Neutrophil (primary cell): Measurements from ENCODE around the gene HIVEP1.

Experiments
- H3K27ac ChIP-seq: fragments of 200-600 bp; sonication (generic); 2 replicates; pipeline ENCODE4 v1.5.1; 2016; ENCODE audit warnings: mild to moderate bottlenecking, moderate library complexity
- H3K27me3 ChIP-seq: fragments of 200-600 bp; sonication (generic); 2 replicates; pipeline ENCODE4 v1.6.0; 2016; ENCODE audit warnings: mild to moderate bottlenecking
- H3K36me3 ChIP-seq: fragments of 200-600 bp; sonication (generic); 2 replicates; pipeline ENCODE4 v1.5.1; 2017
- H3K4me1 ChIP-seq, 2 experiments: fragments of 200-600 bp in 1 of 2; sonication (generic) in 1 of 2; 1 replicate in 1 of 2; 2 replicates in 1 of 2; pipeline versions ENCODE4 v1.5.1 to v1.6.1; 2013 to 2016; ENCODE audit warnings: low read depth in 1 of 2, low read length in 1 of 2, mild to moderate bottlenecking in 1 of 2, moderate library complexity in 1 of 2; ENCODE audit not compliant: control insufficient read depth in 1 of 2, insufficient read depth in 1 of 2
- H3K4me3 ChIP-seq, 2 experiments: fragments of 200-600 bp in 1 of 2; sonication (generic) in 1 of 2; 1 replicate in 1 of 2; 2 replicates in 1 of 2; pipeline ENCODE4 v1.5.1; 2013 to 2016; ENCODE audit warnings: low read depth in 1 of 2, low read length in 1 of 2, mild to moderate bottlenecking in 1 of 2, moderate library complexity in 1 of 2
- H3K9me3 ChIP-seq: fragments of 200-600 bp; sonication (generic); 2 replicates; pipeline ENCODE4 v1.5.1; 2016
- TF ChIP-seq, protein P1 (sequence below): fragments of 200-600 bp; sonication (generic); IDR thresholded peaks from 2 replicates; pipeline ENCODE4 v1.5.1; 2016; ENCODE audit warnings: antibody characterized with exemption

The HIVEP1 gene

DNA sequence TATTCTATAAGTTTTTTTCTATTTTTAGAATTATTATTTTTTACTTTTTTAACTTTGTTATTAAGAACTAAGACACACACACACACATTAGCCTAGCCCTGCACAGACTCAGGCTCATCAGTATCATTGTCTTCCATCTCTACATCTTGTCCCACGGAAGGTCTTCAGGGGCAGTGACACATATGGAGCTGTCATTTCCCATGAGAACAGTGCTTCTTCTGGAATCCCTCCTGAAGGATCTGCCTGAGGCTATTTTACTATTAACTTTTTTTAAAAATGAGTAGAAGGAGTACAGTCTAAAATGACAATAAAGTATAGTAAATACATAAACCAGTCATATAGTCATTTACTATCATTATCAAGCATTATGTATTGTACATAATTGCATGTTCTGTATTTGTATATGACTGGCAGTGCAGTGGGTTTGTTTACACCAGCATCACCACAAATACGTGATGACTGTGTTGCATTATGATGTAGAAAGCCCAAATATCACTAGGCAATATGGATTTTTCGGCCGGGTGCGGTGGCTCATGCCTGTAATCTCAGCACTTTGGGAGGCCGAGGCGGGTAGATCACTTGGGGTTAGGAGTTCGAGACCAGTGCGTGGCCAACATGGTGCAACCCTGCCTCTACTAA lies 57.9 kb downstream of the HIVEP1 start:
- Histone ChIP-seq H3K4me3 (no peak overlapping the region), H3K4me1 (peaks cover 5 to 8% of the 10 kb centered on the region in 2 experiments), H3K27me3 (no peaks in the 10 kb centered on the region), H3K36me3 (no peaks in the 10 kb centered on the region), H3K27ac (no peak overlapping the region), H3K9me3 (no peaks in the 10 kb centered on the region)
- TF ChIP-seq, protein P1, sequence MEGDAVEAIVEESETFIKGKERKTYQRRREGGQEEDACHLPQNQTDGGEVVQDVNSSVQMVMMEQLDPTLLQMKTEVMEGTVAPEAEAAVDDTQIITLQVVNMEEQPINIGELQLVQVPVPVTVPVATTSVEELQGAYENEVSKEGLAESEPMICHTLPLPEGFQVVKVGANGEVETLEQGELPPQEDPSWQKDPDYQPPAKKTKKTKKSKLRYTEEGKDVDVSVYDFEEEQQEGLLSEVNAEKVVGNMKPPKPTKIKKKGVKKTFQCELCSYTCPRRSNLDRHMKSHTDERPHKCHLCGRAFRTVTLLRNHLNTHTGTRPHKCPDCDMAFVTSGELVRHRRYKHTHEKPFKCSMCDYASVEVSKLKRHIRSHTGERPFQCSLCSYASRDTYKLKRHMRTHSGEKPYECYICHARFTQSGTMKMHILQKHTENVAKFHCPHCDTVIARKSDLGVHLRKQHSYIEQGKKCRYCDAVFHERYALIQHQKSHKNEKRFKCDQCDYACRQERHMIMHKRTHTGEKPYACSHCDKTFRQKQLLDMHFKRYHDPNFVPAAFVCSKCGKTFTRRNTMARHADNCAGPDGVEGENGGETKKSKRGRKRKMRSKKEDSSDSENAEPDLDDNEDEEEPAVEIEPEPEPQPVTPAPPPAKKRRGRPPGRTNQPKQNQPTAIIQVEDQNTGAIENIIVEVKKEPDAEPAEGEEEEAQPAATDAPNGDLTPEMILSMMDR: no peak

DNA sequence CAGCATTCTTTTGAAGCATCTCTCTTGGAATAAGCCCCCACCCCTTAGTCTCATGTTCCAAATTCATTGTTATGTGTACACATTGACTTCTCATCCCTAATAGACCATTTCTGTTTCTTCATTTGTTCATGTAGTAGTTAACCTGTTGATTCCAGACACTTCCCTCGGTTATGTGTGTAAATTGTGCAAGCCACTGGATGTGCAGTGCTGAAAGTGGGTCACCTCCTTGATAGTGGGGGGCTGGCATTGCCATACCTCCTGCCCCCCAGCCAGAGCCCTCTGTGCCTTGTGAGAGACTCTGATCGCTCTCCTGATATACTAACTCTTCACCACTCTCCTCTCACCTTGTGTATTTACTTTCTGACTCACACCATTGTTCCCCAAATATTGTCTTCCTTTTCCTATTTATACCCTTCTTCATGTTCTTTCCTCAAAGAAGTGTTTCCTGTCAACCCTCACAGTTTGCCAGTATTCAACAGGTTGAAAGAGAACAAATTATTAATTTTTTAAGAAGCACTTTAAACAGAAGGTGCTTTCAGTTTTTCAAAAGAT lies 59.0 kb downstream of the HIVEP1 start:
- TF ChIP-seq, protein P1: no peak
- no peak overlapping the region for H3K4me3 ChIP-seq
- H3K27me3 ChIP-seq: no peaks in the 10 kb centered on the region
- H3K27ac ChIP-seq: no peak overlapping the region
- H3K9me3 ChIP-seq: no peaks in the 10 kb centered on the region
- no peaks in the 10 kb centered on the region for H3K36me3 ChIP-seq
- H3K4me1 ChIP-seq: peaks cover 5 to 8% of the 10 kb centered on the region in 2 experiments

DNA sequence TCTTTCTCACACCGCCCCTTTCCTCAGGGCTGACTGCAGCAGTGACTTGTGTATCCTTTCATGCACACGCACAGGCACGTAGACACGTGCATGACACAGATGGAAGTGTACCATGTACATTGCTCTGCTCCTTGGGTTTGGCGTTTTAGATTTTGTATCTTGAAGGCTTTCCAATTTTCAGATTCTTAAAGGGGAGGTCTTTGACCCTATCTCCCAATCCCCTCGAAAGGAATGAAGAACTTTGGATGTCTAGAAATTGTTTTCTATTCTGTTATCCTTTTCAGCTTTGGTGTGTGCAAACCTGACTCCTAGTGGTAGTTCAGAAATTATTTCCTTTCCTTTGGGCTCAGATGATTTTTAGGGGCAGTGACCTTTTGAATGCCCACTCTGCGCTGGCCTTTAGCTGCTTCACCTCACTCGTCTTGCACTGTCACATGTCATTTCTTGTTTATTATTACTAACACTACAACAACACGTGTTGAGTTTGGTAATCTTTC lies 63.0 kb downstream of the HIVEP1 start:
- no peak overlapping the region for H3K27ac ChIP-seq
- no peak overlapping the region for H3K4me3 ChIP-seq
- H3K36me3 ChIP-seq: no peaks in the 10 kb centered on the region
- H3K9me3 ChIP-seq: no peaks in the 10 kb centered on the region
- no peaks in the 10 kb centered on the region for H3K4me1 ChIP-seq
- TF ChIP-seq, protein P1: no peak
- H3K27me3 ChIP-seq: no peaks in the 10 kb centered on the region

DNA sequence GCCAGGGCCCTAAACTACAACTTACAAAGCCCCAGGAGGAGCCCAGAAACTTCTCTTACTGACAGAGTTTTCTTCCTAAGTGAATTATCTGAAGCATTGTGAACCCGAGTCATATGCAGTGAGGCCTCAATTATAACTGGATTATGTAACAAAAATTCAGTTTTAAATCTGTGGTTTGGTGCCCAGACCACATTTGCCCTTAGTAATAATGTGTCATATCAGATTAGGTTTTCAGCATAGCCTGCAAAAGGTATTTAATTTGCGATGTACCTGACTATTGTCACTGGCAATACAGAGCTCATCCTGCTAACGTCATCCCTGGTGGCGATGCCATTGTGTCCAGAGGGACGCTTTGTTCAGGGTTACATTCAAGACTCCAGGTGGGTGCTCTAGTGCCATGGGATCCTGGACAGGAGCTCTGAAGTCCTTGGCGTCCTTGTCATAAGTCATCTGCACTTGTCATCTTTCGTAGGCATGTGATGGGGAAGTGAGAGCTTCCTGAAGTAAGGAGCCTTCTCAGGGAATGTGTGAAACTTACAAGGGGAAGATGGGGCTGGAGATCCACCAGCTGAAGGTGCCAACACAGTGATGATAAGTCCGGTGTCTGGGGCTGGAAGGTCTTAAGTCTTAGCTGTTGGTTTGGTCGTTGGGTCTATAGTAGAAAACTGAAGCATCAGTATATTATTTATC lies 65.1 kb downstream of the HIVEP1 start:
- no peak overlapping the region for H3K27ac ChIP-seq
- TF ChIP-seq, protein P1: no peak
- no peaks in the 10 kb centered on the region for H3K4me1 ChIP-seq
- H3K4me3 ChIP-seq: no peak overlapping the region
- no peaks in the 10 kb centered on the region for H3K27me3 ChIP-seq
- H3K9me3 ChIP-seq: no peaks in the 10 kb centered on the region
- H3K36me3 ChIP-seq: no peaks in the 10 kb centered on the region

DNA sequence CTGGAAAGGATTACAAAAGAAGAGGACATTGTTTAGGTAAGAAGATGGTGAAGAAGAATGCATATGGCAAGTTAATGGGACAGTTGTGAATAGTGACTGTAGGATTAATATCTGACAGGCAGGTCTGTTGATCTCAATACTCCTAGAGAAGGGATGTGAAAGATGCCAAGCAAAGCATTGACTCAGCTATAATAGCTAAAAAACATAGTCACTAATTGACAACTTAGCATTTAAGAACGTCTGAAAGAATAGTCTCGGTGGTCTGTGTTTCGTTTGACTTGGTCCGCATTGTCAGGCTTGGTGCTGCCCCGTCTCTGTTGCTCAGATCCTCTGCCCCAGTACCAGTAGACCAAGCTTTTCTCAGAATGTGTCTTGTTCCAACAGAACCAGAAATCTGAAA lies 65.9 kb downstream of the HIVEP1 start:
- no peaks in the 10 kb centered on the region for H3K27me3 ChIP-seq
- no peaks in the 10 kb centered on the region for H3K36me3 ChIP-seq
- H3K4me3 ChIP-seq: no peak overlapping the region
- H3K9me3 ChIP-seq: no peaks in the 10 kb centered on the region
- no peak overlapping the region for H3K27ac ChIP-seq
- H3K4me1 ChIP-seq: no peaks in the 10 kb centered on the region
- TF ChIP-seq, protein P1: no peak
